ENCODE data around the gene CROT. TPM values are rescaled to one million over a fixed set of nuclear protein-coding genes. Genes with fewer than 3 reads are reported as not detected.

Gene CROT
- total RNA-seq, 3 donors from 2014 or later (not counting 1 experiment from before 2014, with no cell fraction given), result 17.5 to 19.0 (median 17.9) TPM

- Mint-ChIP-seq H3K4me1 (peaks cover 0 to 5% of the 10 kb centered on the region in 2 donors), H3K4me3 (no peak overlapping the region), H3K36me3 (peaks cover 28% of the 10 kb centered on the region), H3K9me3 (no peaks in the 10 kb centered on the region), H3K27ac (no peak overlapping the region), H3K27me3 (ENCODE audit: low read depth in 2 of 2) (no peaks in the 10 kb centered on the region)
- no peak for TF ChIP-seq CTCF (IDR thresholded peaks at IDR 0.05)
- no peak for ATAC-seq
- no peak overlapping the region for H3K4me3 ChIP-seq (ENCODE audit: low read length)
- WGBS (ENCODE audit: insufficient coverage), result 88% methylated on average over 1 of the region's 1 CpG
- no peaks in the 10 kb centered on the region for H3K27me3 ChIP-seq (ENCODE audit: control insufficient read depth, insufficient read depth, low read length)
- intact Hi-C loops (cut with micrococcal nuclease), result no loop called here
- no peaks in the 10 kb centered on the region for H3K9me3 ChIP-seq (ENCODE audit: control insufficient read depth, insufficient read depth, low read length)
- H3K4me1 ChIP-seq (ENCODE audit: control insufficient read depth, insufficient read depth, low read length), result no peaks in the 10 kb centered on the region
- DNase-seq, result no peak
- H3K27ac ChIP-seq (ENCODE audit: low read length), result no peak overlapping the region
- H3K36me3 ChIP-seq (ENCODE audit: control insufficient read depth, insufficient read depth, low read length), result peaks cover 14% of the 10 kb centered on the region
Measured at GRCh38 chr7:87395442-87396020, 50.1 kb downstream of the CROT start.

- H3K27me3 ChIP-seq (ENCODE audit: control insufficient read depth, insufficient read depth, low read length), result no peaks in the 10 kb centered on the region
- H3K36me3 ChIP-seq (ENCODE audit: control insufficient read depth, insufficient read depth, low read length), result peaks cover 8% of the 10 kb centered on the region
- intact Hi-C loops (cut with micrococcal nuclease), result no loop called here
- H3K4me3 ChIP-seq (ENCODE audit: low read length), result no peak overlapping the region
- H3K4me1 ChIP-seq (ENCODE audit: control insufficient read depth, insufficient read depth, low read length), result no peaks in the 10 kb centered on the region
- DNase-seq (no peak), ATAC-seq (no peak)
- no peaks in the 10 kb centered on the region for H3K9me3 ChIP-seq (ENCODE audit: control insufficient read depth, insufficient read depth, low read length)
- no peak overlapping the region for H3K4me3 Mint-ChIP-seq
- peaks cover 0 to 5% of the 10 kb centered on the region in 2 donors for H3K4me1 Mint-ChIP-seq
- peaks cover 17% of the 10 kb centered on the region for H3K36me3 Mint-ChIP-seq
- 94% methylated on average over 2 of the region's 2 CpGs for WGBS (ENCODE audit: insufficient coverage)
- no peaks in the 10 kb centered on the region for H3K9me3 Mint-ChIP-seq
- H3K27ac ChIP-seq (ENCODE audit: low read length), result no peak overlapping the region
- H3K27me3 Mint-ChIP-seq (ENCODE audit: low read depth in 2 of 2), result no peaks in the 10 kb centered on the region
- H3K27ac Mint-ChIP-seq, result no peak overlapping the region
- TF ChIP-seq CTCF (IDR thresholded peaks at IDR 0.05), result no peak
Measured at GRCh38 chr7:87398446-87398845, 53.0 kb downstream of the CROT start.

GRCh38 chr7:87404674-87405073, 59.2 kb downstream of the CROT start:
- Mint-ChIP-seq H3K27ac (no peak overlapping the region), H3K9me3 (no peaks in the 10 kb centered on the region), H3K4me3 (no peak overlapping the region), H3K4me1 (no peaks in the 10 kb centered on the region), H3K36me3 (no peaks in the 10 kb centered on the region), H3K27me3 (ENCODE audit: low read depth in 2 of 2) (peaks cover 0 to 5% of the 10 kb centered on the region in 2 donors)
- DNase-seq (no peak), ATAC-seq (no peak)
- Histone ChIP-seq H3K27ac (ENCODE audit: low read length) (no peak overlapping the region), H3K36me3 (ENCODE audit: control insufficient read depth, insufficient read depth, low read length) (no peaks in the 10 kb centered on the region), H3K9me3 (ENCODE audit: control insufficient read depth, insufficient read depth, low read length) (no peaks in the 10 kb centered on the region), H3K4me1 (ENCODE audit: control insufficient read depth, insufficient read depth, low read length) (no peaks in the 10 kb centered on the region), H3K4me3 (ENCODE audit: low read length) (no peak overlapping the region), H3K27me3 (ENCODE audit: control insufficient read depth, insufficient read depth, low read length) (no peaks in the 10 kb centered on the region)
- intact Hi-C loops (cut with micrococcal nuclease), result no loop called here
- TF ChIP-seq CTCF (IDR thresholded peaks at IDR 0.05), result no peak

- Histone ChIP-seq H3K4me1 (ENCODE audit: control insufficient read depth, insufficient read depth, low read length) (no peaks in the 10 kb centered on the region), H3K36me3 (ENCODE audit: control insufficient read depth, insufficient read depth, low read length) (no peaks in the 10 kb centered on the region), H3K4me3 (ENCODE audit: low read length) (no peak overlapping the region), H3K27me3 (ENCODE audit: control insufficient read depth, insufficient read depth, low read length) (no peaks in the 10 kb centered on the region), H3K9me3 (ENCODE audit: control insufficient read depth, insufficient read depth, low read length) (no peaks in the 10 kb centered on the region), H3K27ac (ENCODE audit: low read length) (no peak overlapping the region)
- no peak overlapping the region for H3K27ac Mint-ChIP-seq
- ATAC-seq (no peak), DNase-seq (no peak)
- H3K4me3 Mint-ChIP-seq, result no peak overlapping the region
- H3K36me3 Mint-ChIP-seq, result no peaks in the 10 kb centered on the region
- H3K27me3 Mint-ChIP-seq (ENCODE audit: low read depth in 2 of 2), result peaks cover 0 to 5% of the 10 kb centered on the region in 2 donors
- intact Hi-C loops (cut with micrococcal nuclease), result no loop called here
- WGBS (ENCODE audit: insufficient coverage), result 88% methylated on average over 1 of the region's 1 CpG
- H3K4me1 Mint-ChIP-seq, result no peaks in the 10 kb centered on the region
- no peak for TF ChIP-seq CTCF (IDR thresholded peaks at IDR 0.05)
- H3K9me3 Mint-ChIP-seq, result no peaks in the 10 kb centered on the region
Measured at GRCh38 chr7:87411186-87411585, 65.7 kb downstream of the CROT start.

Measured in natural killer cell (primary cell).